GM12878 (cell line): ENCODE data around the gene CHCHD6. TPM values are rescaled to one million over a fixed set of nuclear protein-coding genes. Genes with fewer than 3 reads are reported as not detected.

Experiments
- ATAC-seq: fragments of 200-7000 bp; cut with Tn5 transposase; 3 replicates; pipeline ENCODE4 v1.9.1; 2020; ENCODE audit warnings: mild to moderate bottlenecking, moderate library complexity
- BruUV-seq: library from RNA; stranded (reverse); fragments of 400-500 nt; replicated peaks from 2 replicates; lab custom pipeline; 2021; lab: Mats Ljungman, UMichigan
- CTCF ChIA-PET: fragments of 300-600 bp; sonication (Branson Sonifier 250); formaldehyde crosslinking; extraction: SDS; loops from one replicate; lab custom pipeline; 2021; ENCODE audit warnings: inconsistent platforms; lab: Yijun Ruan, JAX
- POLR2A ChIA-PET: fragments of 350-600 bp; formaldehyde crosslinking; extraction: SDS; loops from one replicate; lab custom pipeline; 2021; ENCODE audit warnings: inconsistent platforms; lab: Charles Lee
- RAD21 ChIA-PET: fragments of 300-600 bp; sonication (Branson Sonifier 250); formaldehyde crosslinking; loops from one replicate; lab custom pipeline; 2023; ENCODE audit warnings: antibody characterized with exemption; ENCODE audit not compliant: unreplicated experiment; lab: Charles Lee
- SMC1A ChIA-PET: fragments of 300-600 bp; sonication (Branson Sonifier 250); formaldehyde crosslinking; loops from one replicate; lab custom pipeline; 2023; ENCODE audit not compliant: unreplicated experiment, uncharacterized antibody; lab: Charles Lee
- DNase-seq: peaks from one replicate; pipeline ENCODE4 v3.0.0-alpha.2; 2011; ENCODE audit warnings: low read depth, low spot score
- FAIRE-seq: peaks from 3 replicates; lab custom pipeline; 2011; peaks lifted over from hg19 to GRCh38; lab: Jason Lieb, UNC
- H2AFZ ChIP-seq: 2 replicates; pipeline ENCODE4 v1.6.0; 2011; ENCODE audit warnings: low read depth, low read length, control low read depth; ENCODE audit not compliant: control insufficient read depth
- H3K27ac ChIP-seq: 2 replicates; pipeline ENCODE4 v1.5.1; 2011; ENCODE audit warnings: control low read depth; ENCODE audit not compliant: control insufficient read depth, insufficient read depth
- H3K27me3 ChIP-seq, 2 experiments: replicated peaks in 1 of 2; 2 replicates each; pipeline versions ENCODE4 v1.6.0 to v1.6.1; 2011; ENCODE audit warnings: low read length in 1 of 2; ENCODE audit not compliant: control insufficient read depth in 2 of 2, insufficient read depth in 2 of 2
- H3K36me3 ChIP-seq, 2 experiments: 2 replicates each; pipeline ENCODE4 v1.5.1; 2011; ENCODE audit warnings: low read length in 1 of 2; ENCODE audit not compliant: control insufficient read depth in 2 of 2, insufficient read depth in 2 of 2
- H3K4me1 ChIP-seq: 2 replicates; pipeline ENCODE4 v1.6.1; 2011; ENCODE audit warnings: mild to moderate bottlenecking, low read length, moderate library complexity, mixed read lengths; ENCODE audit not compliant: control insufficient read depth, insufficient read depth
- H3K4me2 ChIP-seq: 2 replicates; pipeline ENCODE4 v1.6.0; 2011; ENCODE audit warnings: control low read depth; ENCODE audit not compliant: control insufficient read depth, insufficient read depth
- H3K4me3 ChIP-seq: fragments of 200-600 bp; sonication (generic); 2 replicates; pipeline ENCODE4 v1.5.1; 2016
- H3K79me2 ChIP-seq: 2 replicates; pipeline ENCODE4 v1.6.0; 2011; ENCODE audit warnings: low read length; ENCODE audit not compliant: control insufficient read depth, insufficient read depth
- H3K9ac ChIP-seq: 2 replicates; pipeline ENCODE4 v1.8.0; 2011; ENCODE audit warnings: low read length, control low read depth, mixed read lengths; ENCODE audit not compliant: control insufficient read depth, insufficient read depth
- H3K9me3 ChIP-seq: replicated peaks from 3 replicates; pipeline ENCODE4 v1.5.1; 2011; ENCODE audit warnings: mild to moderate bottlenecking, low read length; ENCODE audit not compliant: control insufficient read depth, insufficient read depth
- H4K20me1 ChIP-seq: 2 replicates; pipeline ENCODE4 v1.6.0; 2011; ENCODE audit not compliant: control insufficient read depth, insufficient read depth
- CBX5 ChIP-seq: sonication (generic); IDR thresholded peaks from 2 replicates; pipeline ENCODE4 v1.6.1; 2016; ENCODE audit warnings: low read depth, moderate library complexity, mild to moderate bottlenecking, inconsistent platforms
- MYB ChIP-seq: fragments of 150-350 bp; IDR thresholded peaks from 2 replicates; pipeline ENCODE4 v1.6.1; 2014; ENCODE audit warnings: mild to moderate bottlenecking, low read depth, low read length, borderline replicate concordance
- RELB ChIP-seq: fragments of 450-650 bp; IDR thresholded peaks from 2 replicates; pipeline ENCODE4 v1.6.1; 2017; ENCODE audit warnings: low read depth, mild to moderate bottlenecking, moderate library complexity
- REST ChIP-seq: IDR thresholded peaks from 2 replicates; pipeline ENCODE4 v1.6.1; 2012; ENCODE audit warnings: mild to moderate bottlenecking, low read depth, low read length
- SMARCA5 ChIP-seq: fragments of 450-650 bp; IDR thresholded peaks from 2 replicates; pipeline ENCODE4 v1.6.1; 2017; ENCODE audit warnings: mild to moderate bottlenecking
- YBX1 ChIP-seq: fragments of 450-650 bp; IDR thresholded peaks from 2 replicates; pipeline ENCODE4 v1.6.1; 2016; ENCODE audit warnings: antibody characterized with exemption
- ZBTB11 ChIP-seq: fragments of 450-650 bp; formaldehyde crosslinking; IDR thresholded peaks from 2 replicates; pipeline ENCODE4 v1.5.0; 2022; ENCODE audit warnings: mild to moderate bottlenecking, missing genetic modification characterization
- ZBTB4 ChIP-seq: fragments of 450-650 bp; formaldehyde crosslinking; IDR thresholded peaks from 2 replicates; pipeline ENCODE4 v1.4.0; 2022; ENCODE audit warnings: mild to moderate bottlenecking, moderate library complexity
- ZNF207 ChIP-seq: fragments of 450-650 bp; IDR thresholded peaks from 2 replicates; pipeline ENCODE4 v1.6.1; 2014; ENCODE audit warnings: antibody characterized with exemption, mild to moderate bottlenecking, borderline replicate concordance
- WGBS: methylation state at CpG from one replicate; pipeline ENCODE4 v1.1.6; 2016; ENCODE audit warnings: low lambda C conversion rate; ENCODE audit not compliant: insufficient replicate concordance, insufficient coverage; ENCODE audit errors: missing lambda C conversion rate; 5-methylcytosine and 5-hydroxymethylcytosine counted together
- in situ Hi-C: fragments of 300-500 bp; cut with MboI; formaldehyde crosslinking; loops from 9 replicates; pipeline ENCODE4 v1.14.3; 2018; ENCODE audit warnings: mixed read lengths
- intact Hi-C: fragments of 100-400 bp; cut with micrococcal nuclease; formaldehyde crosslinking; loops from one replicate; pipeline ENCODE4 v1.14.2; 2022; ENCODE audit not compliant: unreplicated experiment
- polyA plus RNA-seq, 11 experiments: library from polyadenylated mRNA; depleted of rRNA in 4 of 11; unstranded in 6 of 11; stranded (reverse) in 5 of 11; fragments of >200 nt; fragmentation: Nextera tagmentation in 4 of 11; fragmentation: Illumina TruSeq in 1 of 11; extraction: Ambion mirVana in 4 of 11; extraction: Trizol in 1 of 11; gene quantifications; 1 replicate in 1 of 11; 2 replicates in 10 of 11; pipeline versions ENCODE4 v1.2.1 to v1.2.3, GENCODE V29; 2011 to 2016; ENCODE audit warnings: inconsistent platforms in 2 of 11, missing spikeins in 2 of 11, low read depth in 1 of 11
- total RNA-seq, 4 experiments: library from RNA; depleted of rRNA in 3 of 4; stranded (reverse); fragments of >200 nt in 3 of 4; fragmentation: Illumina TruSeq in 1 of 4; extraction: Trizol in 1 of 4; gene quantifications; 2 replicates each; pipeline versions ENCODE4 v1.2.1 to v1.2.3, GENCODE V29; 2013 to 2021

CHCHD6 gene
- total and polyA plus RNA-seq, 10 of the 15 experiments (the other 5 are each of a cell fraction or from before 2014, with no cell fraction given), result 2.7 to 16.7 (median 12.3) TPM

- TF ChIP-seq RELB, result no peak
These were observed 225.0 kb downstream of the CHCHD6 start (continued) for GRCh38 chr3:126928921-126929474.

- CTCF ChIA-PET, result interaction anchor here (0.9 kb wide), 1 partner anchor 13 kb away, joined by 4 read pairs; no protein-coding TSS in a partner anchor
- ATAC-seq (no peak), DNase-seq (no peak), FAIRE-seq (no peak)
- SMC1A ChIA-PET, result no interaction called here
- no peaks in the 10 kb centered on the region for H3K27me3 ChIP-seq
- 78% methylated on average over 15 of the region's 15 CpGs for WGBS
- RAD21 ChIA-PET, result no interaction called here
- H2AFZ ChIP-seq, result no peak overlapping the region
- H3K4me3 ChIP-seq, result no peak overlapping the region
- BruUV-seq, result no TSS peak
- no peak overlapping the region for H3K4me2 ChIP-seq
- no peaks in the 10 kb centered on the region for H3K9me3 ChIP-seq
- H3K4me1 ChIP-seq, result no peaks in the 10 kb centered on the region
- in situ Hi-C loops (no loop called here), intact Hi-C loops (no loop called here)
- no peaks in the 10 kb centered on the region for H3K79me2 ChIP-seq
- POLR2A ChIA-PET, result no interaction called here
- no peaks in the 10 kb centered on the region for H3K36me3 ChIP-seq
- no peak overlapping the region for H3K9ac ChIP-seq
- no peak overlapping the region for H3K27ac ChIP-seq
- no peaks in the 10 kb centered on the region for H4K20me1 ChIP-seq
- TF ChIP-seq MYB, result no peak
- TF ChIP-seq ZBTB4 (CRISPR knock-in tag), result no peak
- TF ChIP-seq REST, result no peak
- TF ChIP-seq YBX1, result no peak
- no peak for TF ChIP-seq SMARCA5
- TF ChIP-seq ZNF207, result no peak
- TF ChIP-seq CBX5, result no peak
- TF ChIP-seq ZBTB11 (CRISPR knock-in tag), result no peak
These were observed 227.0 kb downstream of the CHCHD6 start for GRCh38 chr3:126930936-126931600.
